RWPE1 (cell line): ENCODE data around the gene SEMA5A.

Experiments
- CTCF ChIA-PET: fragments of 350-600 bp; sonication (Branson Sonifier 250); formaldehyde crosslinking; extraction: SDS; loops from one replicate; lab custom pipeline; 2021; lab: Yijun Ruan, JAX
- POLR2A ChIA-PET: fragments of 400-600 bp; formaldehyde crosslinking; extraction: SDS; loops from one replicate; lab custom pipeline; 2020; ENCODE audit warnings: antibody characterized with exemption; ENCODE audit not compliant: low non-redundant PET; lab: Yijun Ruan, JAX
- DNase-seq: peaks from one replicate; pipeline ENCODE4 v3.0.0; 2012; ENCODE audit warnings: low spot score
- H3K27ac ChIP-seq: fragments of 450-650 bp; 2 replicates; pipeline ENCODE4 v1.5.1; 2017
- TF ChIP-seq, protein P1 (sequence below): fragments of 450-650 bp; conservative IDR thresholded peaks from 2 replicates; pipeline ENCODE4 v1.5.1; 2017; ENCODE audit warnings: low read depth, mild to moderate bottlenecking

Gene SEMA5A

DNA sequence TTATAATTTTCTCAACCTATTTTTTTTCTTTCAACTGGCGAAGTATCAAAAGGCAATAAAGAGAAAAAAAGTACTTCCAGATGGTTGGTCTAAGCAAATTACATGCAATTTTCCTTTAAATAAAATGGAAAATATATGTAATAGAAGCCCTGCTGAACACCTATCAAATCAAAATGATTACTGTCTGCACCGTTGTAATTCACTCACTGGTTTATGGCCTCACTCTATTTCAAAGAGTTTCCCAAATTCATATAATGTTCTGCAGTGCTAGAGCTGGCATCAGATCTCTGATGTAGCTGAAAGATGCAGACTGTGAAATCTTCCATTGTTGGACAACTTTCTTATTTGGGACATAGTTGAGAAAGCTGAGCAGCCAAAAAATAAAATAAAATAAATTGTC lies 130.3 kb downstream of the SEMA5A start:
- DNase-seq = no peak
- ChIA-PET CTCF (interaction anchor here (0.5 kb wide), 1 partner anchor 1129 kb away, joined by 4 read pairs; no protein-coding TSS in a partner anchor), POLR2A (no interaction called here)
- no peak overlapping the region for H3K27ac ChIP-seq
- TF ChIP-seq, protein P1, sequence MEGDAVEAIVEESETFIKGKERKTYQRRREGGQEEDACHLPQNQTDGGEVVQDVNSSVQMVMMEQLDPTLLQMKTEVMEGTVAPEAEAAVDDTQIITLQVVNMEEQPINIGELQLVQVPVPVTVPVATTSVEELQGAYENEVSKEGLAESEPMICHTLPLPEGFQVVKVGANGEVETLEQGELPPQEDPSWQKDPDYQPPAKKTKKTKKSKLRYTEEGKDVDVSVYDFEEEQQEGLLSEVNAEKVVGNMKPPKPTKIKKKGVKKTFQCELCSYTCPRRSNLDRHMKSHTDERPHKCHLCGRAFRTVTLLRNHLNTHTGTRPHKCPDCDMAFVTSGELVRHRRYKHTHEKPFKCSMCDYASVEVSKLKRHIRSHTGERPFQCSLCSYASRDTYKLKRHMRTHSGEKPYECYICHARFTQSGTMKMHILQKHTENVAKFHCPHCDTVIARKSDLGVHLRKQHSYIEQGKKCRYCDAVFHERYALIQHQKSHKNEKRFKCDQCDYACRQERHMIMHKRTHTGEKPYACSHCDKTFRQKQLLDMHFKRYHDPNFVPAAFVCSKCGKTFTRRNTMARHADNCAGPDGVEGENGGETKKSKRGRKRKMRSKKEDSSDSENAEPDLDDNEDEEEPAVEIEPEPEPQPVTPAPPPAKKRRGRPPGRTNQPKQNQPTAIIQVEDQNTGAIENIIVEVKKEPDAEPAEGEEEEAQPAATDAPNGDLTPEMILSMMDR = no peak

DNA sequence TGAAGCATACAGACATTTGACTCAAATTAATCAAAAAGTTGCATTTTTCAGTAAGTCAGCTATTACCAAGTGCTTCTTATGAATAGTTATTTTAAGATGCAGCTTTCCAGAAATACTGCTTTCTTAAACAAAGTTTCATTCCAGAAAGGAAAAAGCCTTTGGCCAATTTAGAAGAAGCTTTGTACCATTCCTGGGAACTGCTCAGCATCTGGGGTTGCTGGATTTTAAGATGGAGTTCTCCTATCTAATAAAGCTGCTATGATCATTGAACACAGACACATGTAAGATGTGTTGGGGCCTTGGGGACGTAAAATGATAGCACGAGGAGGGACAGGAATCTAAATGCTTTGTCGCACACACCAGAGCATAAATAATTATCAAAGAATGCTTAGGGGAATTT lies 130.8 kb downstream of the SEMA5A start:
- H3K27ac ChIP-seq = no peak overlapping the region
- ChIA-PET POLR2A (no interaction called here), CTCF (interaction anchor here (0.5 kb wide), 1 partner anchor 1129 kb away, joined by 4 read pairs; no protein-coding TSS in a partner anchor)
- DNase-seq = no peak
- TF ChIP-seq, protein P1 = no peak

DNA sequence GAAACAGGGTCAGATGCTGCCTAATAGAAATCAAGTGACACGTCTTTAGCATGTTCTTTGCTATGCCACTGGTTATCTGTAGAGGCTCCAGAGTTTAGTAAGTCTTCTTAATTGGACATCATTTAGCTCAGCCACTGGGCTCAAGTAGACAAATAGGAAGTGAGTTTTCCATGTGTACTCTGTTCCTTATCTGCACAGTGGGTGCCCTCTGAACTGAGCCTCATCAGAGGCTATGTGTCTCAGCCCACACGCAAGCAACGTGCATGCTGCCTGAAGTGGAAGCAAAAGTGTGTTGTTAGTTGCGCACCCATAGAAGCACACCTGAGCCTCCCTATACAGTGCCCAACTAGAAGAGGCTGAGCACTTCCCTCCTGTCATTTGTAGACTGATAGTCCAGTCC lies 134.7 kb downstream of the SEMA5A start:
- DNase-seq = no peak
- H3K27ac ChIP-seq = no peak overlapping the region
- ChIA-PET POLR2A (no interaction called here), CTCF (no interaction called here)
- TF ChIP-seq, protein P1 = no peak

DNA sequence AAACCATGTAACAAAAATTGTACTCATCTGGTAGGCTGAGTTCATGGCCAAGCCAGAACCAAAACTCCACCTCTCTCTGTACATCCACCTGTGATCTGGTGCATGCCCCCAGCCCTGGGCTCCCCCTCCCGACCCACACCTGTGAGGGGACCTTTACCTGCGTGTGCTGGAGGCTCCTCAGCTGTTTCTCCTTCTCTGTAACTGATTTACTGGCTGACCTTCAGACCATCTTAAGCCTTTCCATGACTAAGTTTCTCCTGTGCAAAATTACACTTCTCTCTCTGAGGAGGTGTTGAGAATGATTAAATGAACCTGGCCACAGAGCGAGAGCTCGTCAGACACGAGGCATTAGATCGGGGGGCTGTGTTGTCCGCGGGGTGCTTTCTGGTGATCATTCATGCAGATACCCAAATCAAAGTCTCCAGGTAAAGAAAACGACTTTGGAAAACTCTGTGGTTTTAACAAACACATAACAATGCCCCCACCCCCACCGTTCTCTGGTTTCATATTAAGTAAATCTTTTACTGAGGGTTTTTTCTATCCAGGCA lies 136.4 kb downstream of the SEMA5A start:
- POLR2A ChIA-PET = no interaction called here
- CTCF ChIA-PET = no interaction called here
- H3K27ac ChIP-seq = no peak overlapping the region
- TF ChIP-seq, protein P1 = no peak
- no peak for DNase-seq

DNA sequence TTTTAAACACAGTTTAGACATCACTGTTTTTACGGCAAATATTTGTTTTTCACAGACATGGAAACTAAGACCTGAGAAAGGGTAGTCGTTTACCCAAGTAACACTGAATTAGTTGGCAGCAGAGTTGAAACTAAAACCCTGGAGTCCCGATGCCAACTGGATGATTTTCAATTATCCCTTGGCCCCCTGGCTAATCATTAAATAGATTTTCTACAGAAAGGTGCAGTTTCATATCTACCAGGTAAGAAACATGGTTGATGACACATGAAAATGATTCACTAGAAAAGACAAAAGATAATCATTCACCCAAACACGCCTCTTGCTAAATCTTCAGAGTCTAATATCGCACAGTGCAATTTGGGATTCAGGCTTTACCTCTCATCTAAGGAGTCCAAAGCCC lies 136.9 kb downstream of the SEMA5A start:
- POLR2A ChIA-PET = no interaction called here
- TF ChIP-seq, protein P1 = no peak
- CTCF ChIA-PET = no interaction called here
- no peak for DNase-seq
- H3K27ac ChIP-seq = no peak overlapping the region

DNA sequence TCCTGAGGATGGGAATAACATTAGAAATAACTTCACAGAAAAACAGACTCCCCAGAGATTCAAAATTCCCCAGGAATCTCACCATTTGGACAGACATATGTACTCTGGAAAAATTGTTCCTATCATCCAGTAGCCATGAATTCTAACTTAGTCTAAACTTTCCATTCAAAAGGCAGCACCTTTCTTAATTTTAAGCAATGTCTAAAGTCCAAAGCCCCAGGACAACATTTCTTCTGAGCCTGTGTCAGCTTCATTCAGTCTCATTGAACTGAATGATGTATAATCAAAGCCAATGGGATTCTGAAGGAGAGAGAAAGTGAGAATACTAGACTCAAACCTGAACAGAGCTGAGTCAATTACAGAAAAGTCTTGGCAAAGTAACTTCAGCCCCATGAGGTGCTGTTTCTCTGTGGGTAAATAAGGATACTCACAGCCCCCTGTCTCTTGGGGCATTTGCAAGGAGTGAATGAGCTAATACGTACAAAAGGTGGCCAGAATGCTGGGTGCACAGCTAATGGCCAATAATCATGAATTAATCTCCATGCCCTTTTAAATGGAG lies 140.6 kb downstream of the SEMA5A start:
- TF ChIP-seq, protein P1 = no peak
- ChIA-PET POLR2A (no interaction called here), CTCF (no interaction called here)
- no peak for DNase-seq
- no peak overlapping the region for H3K27ac ChIP-seq
